ENCODE measurements around the gene SFXN3. TPM values are rescaled to one million over a fixed set of nuclear protein-coding genes. Genes with fewer than 3 reads are reported as not detected.

The SFXN3 gene
- total and polyA plus RNA-seq, 2 of the 13 experiments (the other 11 are each of a cell fraction or from before 2014, with no cell fraction given), result 16.8 to 71.5 TPM

GRCh38 chr10:101018600-101019439 lies 12.2 kb upstream of the SFXN3 start (continued):
- TF ChIP-seq AHDC1 (CRISPR knock-in tag; IDR thresholded peaks at IDR 0.05; ENCODE audit: borderline replicate concordance) (no peak), ZNF749 (CRISPR knock-in tag; IDR thresholded peaks at IDR 0.05; ENCODE audit: borderline replicate concordance) (no peak), PTBP1 (IDR thresholded peaks at IDR 0.05; ENCODE audit: low read depth, low read length, poor library complexity, severe bottlenecking) (no peak), ZEB1 (IDR thresholded peaks at IDR 0.05; ENCODE audit: insufficient replicate concordance, low read depth) (no peak), SMAD9 (CRISPR knock-in tag; IDR thresholded peaks at IDR 0.05) (no peak), ZSCAN12 (CRISPR knock-in tag; IDR thresholded peaks at IDR 0.05) (0 out of 2 replicates have a peak, but pooled peaks have one; percentile 16), IRF9 (CRISPR knock-in tag; IDR thresholded peaks at IDR 0.05; ENCODE audit: borderline replicate concordance) (0 out of 2 replicates have a peak, but pooled peaks have one; percentile 36), MTF2 (CRISPR knock-in tag; IDR thresholded peaks at IDR 0.05; ENCODE audit: borderline replicate concordance) (no peak), PAWR (CRISPR knock-in tag; IDR thresholded peaks at IDR 0.05; ENCODE audit: borderline replicate concordance) (no peak), ZNF256 (CRISPR knock-in tag; conservative IDR thresholded peaks at IDR 0.05) (no peak), CSRNP1 (CRISPR knock-in tag; IDR thresholded peaks at IDR 0.05) (peak; percentile 75; the same call in 1 of the 2 replicates), RFX1 (IDR thresholded peaks at IDR 0.05) (no peak), TBX3 (IDR thresholded peaks at IDR 0.05; ENCODE audit: borderline replicate concordance) (no peak), EP300 (IDR thresholded peaks at IDR 0.05; ENCODE audit: low read depth in 2 of 2, low read length in 2 of 2) (no peak), EP300 (CRISPR knock-in tag; IDR thresholded peaks at IDR 0.05; ENCODE audit: borderline replicate concordance) (no peak), ZNF576 (CRISPR knock-in tag; IDR thresholded peaks at IDR 0.05) (peak; percentile 36; the same call in 1 of the 2 replicates), NFYC (CRISPR knock-in tag; IDR thresholded peaks at IDR 0.05) (no peak), DRAP1 (CRISPR knock-in tag; IDR thresholded peaks at IDR 0.05) (peak; percentile 51; the same call in 1 of the 2 replicates), ELF4 (CRISPR knock-in tag; IDR thresholded peaks at IDR 0.05; ENCODE audit: borderline replicate concordance) (no peak)
